ENCODE measurements around the gene SPEM2. TPM values are rescaled to one million over a fixed set of nuclear protein-coding genes. Genes with fewer than 3 reads are reported as not detected.

Gene SPEM2
- total RNA-seq, 1 experiment from 2014 or later = not detected

Other genes with a start within 250 kb of the SPEM2 start
- gene ASGR1, start 246.2 kb upstream of the SPEM2 start, total RNA-seq (2014; rRNA removed; shearing (Covaris generic)) = 0.79 and 0.84 TPM in 2 replicates
- 1.9 and 3.9 TPM in 2 replicates for gene DLG4, start 205.8 kb upstream of the SPEM2 start, total RNA-seq (2014; rRNA removed; shearing (Covaris generic))
- gene ACADVL, start 205.7 kb upstream of the SPEM2 start, total RNA-seq (2014; rRNA removed; shearing (Covaris generic)) = 44.6 and 64.2 TPM in 2 replicates
- gene DVL2, start 191.1 kb upstream of the SPEM2 start, total RNA-seq (2014; rRNA removed; shearing (Covaris generic)) = 33.4 and 39.0 TPM in 2 replicates
- 28.7 and 30.9 TPM in 2 replicates for gene PHF23, start 186.2 kb upstream of the SPEM2 start, total RNA-seq (2014; rRNA removed; shearing (Covaris generic))
- 139 and 141 TPM in 2 replicates for gene GABARAP, start 183.2 kb upstream of the SPEM2 start, total RNA-seq (2014; rRNA removed; shearing (Covaris generic))
- 36.1 and 36.9 TPM in 2 replicates for gene CTDNEP1, start 173.9 kb upstream of the SPEM2 start, total RNA-seq (2014; rRNA removed; shearing (Covaris generic))
- 39.6 and 43.8 TPM in 2 replicates for gene ELP5, start 173.4 kb upstream of the SPEM2 start, total RNA-seq (2014; rRNA removed; shearing (Covaris generic))
- 0.25 and 0.34 TPM in 2 replicates for gene CLDN7, start 163.1 kb upstream of the SPEM2 start, total RNA-seq (2014; rRNA removed; shearing (Covaris generic))
- gene SLC2A4, start 143.9 kb upstream of the SPEM2 start, total RNA-seq (2014; rRNA removed; shearing (Covaris generic)) = 1.3 and 1.5 TPM in 2 replicates
- not detected in 2 replicates for gene YBX2, start 131.0 kb upstream of the SPEM2 start, total RNA-seq (2014; rRNA removed; shearing (Covaris generic))
- 339 and 372 TPM in 2 replicates for gene EIF5A, start 118.0 kb upstream of the SPEM2 start, total RNA-seq (2014; rRNA removed; shearing (Covaris generic))
- 32.2 and 39.7 TPM in 2 replicates for gene GPS2, start 110.3 kb upstream of the SPEM2 start, total RNA-seq (2014; rRNA removed; shearing (Covaris generic))
- gene NEURL4, start 96.3 kb upstream of the SPEM2 start, total RNA-seq (2014; rRNA removed; shearing (Covaris generic)) = 18.7 and 19.7 TPM in 2 replicates
- 0.20 and 0.67 TPM in 2 replicates for gene ACAP1, start 89.1 kb upstream of the SPEM2 start, total RNA-seq (2014; rRNA removed; shearing (Covaris generic))
- gene KCTD11, start 73.5 kb upstream of the SPEM2 start, total RNA-seq (2014; rRNA removed; shearing (Covaris generic)) = 1.7 and 2.6 TPM in 2 replicates
- gene TMEM95, start 70.5 kb upstream of the SPEM2 start, total RNA-seq (2014; rRNA removed; shearing (Covaris generic)) = not detected in 2 replicates
- gene TNK1, start 44.5 kb upstream of the SPEM2 start, total RNA-seq (2014; rRNA removed; shearing (Covaris generic)) = not detected in 2 replicates
- 5.9 and 6.7 TPM in 2 replicates for gene PLSCR3, start 31.1 kb upstream of the SPEM2 start, total RNA-seq (2014; rRNA removed; shearing (Covaris generic))
- 62.4 and 71.8 TPM in 2 replicates for gene TMEM256, start 21.5 kb upstream of the SPEM2 start, total RNA-seq (2014; rRNA removed; shearing (Covaris generic))
- gene NLGN2, start 17.8 kb upstream of the SPEM2 start, total RNA-seq (2014; rRNA removed; shearing (Covaris generic)) = 5.0 and 6.8 TPM in 2 replicates
- not detected in 2 replicates for gene SPEM1, start 5.3 kb upstream of the SPEM2 start, total RNA-seq (2014; rRNA removed; shearing (Covaris generic))
- not detected in 2 replicates for gene SPEM3, start 3.2 kb downstream of the SPEM2 start, total RNA-seq (2014; rRNA removed; shearing (Covaris generic))
- gene TMEM102, start 9.8 kb downstream of the SPEM2 start, total RNA-seq (2014; rRNA removed; shearing (Covaris generic)) = 0.10 and 0.53 TPM in 2 replicates
- 4.0 and 5.0 TPM in 2 replicates for gene FGF11, start 13.9 kb downstream of the SPEM2 start, total RNA-seq (2014; rRNA removed; shearing (Covaris generic))
- gene CHRNB1, start 19.4 kb downstream of the SPEM2 start, total RNA-seq (2014; rRNA removed; shearing (Covaris generic)) = 33.3 and 36.9 TPM in 2 replicates
- 4.7 and 5.3 TPM in 2 replicates for gene ZBTB4, start 54.0 kb downstream of the SPEM2 start, total RNA-seq (2014; rRNA removed; shearing (Covaris generic))
- gene SLC35G6, start 55.8 kb downstream of the SPEM2 start, total RNA-seq (2014; rRNA removed; shearing (Covaris generic)) = not detected in 2 replicates
- gene POLR2A, start 58.8 kb downstream of the SPEM2 start, total RNA-seq (2014; rRNA removed; shearing (Covaris generic)) = 27.7 and 32.0 TPM in 2 replicates
- not detected in 2 replicates for gene TNFSF12, start 123.4 kb downstream of the SPEM2 start, total RNA-seq (2014; rRNA removed; shearing (Covaris generic))
- gene TNFSF13, start 133.1 kb downstream of the SPEM2 start, total RNA-seq (2014; rRNA removed; shearing (Covaris generic)) = 0.40 and 0.41 TPM in 2 replicates
- 63.8 and 73.6 TPM in 2 replicates for gene SENP3, start 136.3 kb downstream of the SPEM2 start, total RNA-seq (2014; rRNA removed; shearing (Covaris generic))
- gene CD68, start 154.0 kb downstream of the SPEM2 start, total RNA-seq (2014; rRNA removed; shearing (Covaris generic)) = 0.18 TPM in 1 of 2 replicates, not detected in the other
- gene MPDU1, start 158.2 kb downstream of the SPEM2 start, total RNA-seq (2014; rRNA removed; shearing (Covaris generic)) = 44.1 and 49.9 TPM in 2 replicates
- 0.10 and 0.30 TPM in 2 replicates for gene SOX15, start 164.5 kb downstream of the SPEM2 start, total RNA-seq (2014; rRNA removed; shearing (Covaris generic))
- gene FXR2, start 189.3 kb downstream of the SPEM2 start, total RNA-seq (2014; rRNA removed; shearing (Covaris generic)) = 30.2 and 30.6 TPM in 2 replicates
- gene SAT2, start 202.2 kb downstream of the SPEM2 start, total RNA-seq (2014; rRNA removed; shearing (Covaris generic)) = 17.3 and 17.6 TPM in 2 replicates
- gene SHBG, start 204.5 kb downstream of the SPEM2 start, total RNA-seq (2014; rRNA removed; shearing (Covaris generic)) = 0.14 and 0.38 TPM in 2 replicates
- gene ATP1B2, start 225.3 kb downstream of the SPEM2 start, total RNA-seq (2014; rRNA removed; shearing (Covaris generic)) = 0.04 and 0.10 TPM in 2 replicates